Nephron progenitor cell (in vitro differentiated cells): ENCODE results near the gene DMWD.

ENCODE experiments used
- DNase-seq: peaks from one replicate; pipeline ENCODE4 v3.0.0; 2021
- H3K27ac Mint-ChIP-seq: 2 replicates; pipeline ENCODE4 v1.8.0; 2021; ENCODE audit warnings: mild to moderate bottlenecking, moderate library complexity, mixed read lengths
- H3K27me3 Mint-ChIP-seq: 2 replicates; pipeline ENCODE4 v1.8.0; 2021; ENCODE audit warnings: mild to moderate bottlenecking, low read depth, mixed read lengths; ENCODE audit not compliant: poor library complexity
- H3K36me3 Mint-ChIP-seq: 2 replicates; pipeline ENCODE4 v1.8.0; 2021; ENCODE audit warnings: low read depth, mixed read lengths
- H3K4me1 Mint-ChIP-seq: 2 replicates; pipeline ENCODE4 v1.8.0; 2021; ENCODE audit warnings: mixed read lengths
- H3K4me3 Mint-ChIP-seq: 2 replicates; pipeline ENCODE4 v1.8.0; 2021; ENCODE audit warnings: mild to moderate bottlenecking, moderate library complexity, mixed read lengths
- H3K9me3 Mint-ChIP-seq: 2 replicates; pipeline ENCODE4 v1.8.0; 2021; ENCODE audit warnings: mild to moderate bottlenecking, moderate library complexity, mixed read lengths
- CTCF ChIP-seq: fragments of 200-600 bp; sonication (generic); IDR thresholded peaks from 2 replicates; pipeline ENCODE4 v1.5.0; 2021; ENCODE audit warnings: antibody characterized with exemption

DMWD gene

DNA sequence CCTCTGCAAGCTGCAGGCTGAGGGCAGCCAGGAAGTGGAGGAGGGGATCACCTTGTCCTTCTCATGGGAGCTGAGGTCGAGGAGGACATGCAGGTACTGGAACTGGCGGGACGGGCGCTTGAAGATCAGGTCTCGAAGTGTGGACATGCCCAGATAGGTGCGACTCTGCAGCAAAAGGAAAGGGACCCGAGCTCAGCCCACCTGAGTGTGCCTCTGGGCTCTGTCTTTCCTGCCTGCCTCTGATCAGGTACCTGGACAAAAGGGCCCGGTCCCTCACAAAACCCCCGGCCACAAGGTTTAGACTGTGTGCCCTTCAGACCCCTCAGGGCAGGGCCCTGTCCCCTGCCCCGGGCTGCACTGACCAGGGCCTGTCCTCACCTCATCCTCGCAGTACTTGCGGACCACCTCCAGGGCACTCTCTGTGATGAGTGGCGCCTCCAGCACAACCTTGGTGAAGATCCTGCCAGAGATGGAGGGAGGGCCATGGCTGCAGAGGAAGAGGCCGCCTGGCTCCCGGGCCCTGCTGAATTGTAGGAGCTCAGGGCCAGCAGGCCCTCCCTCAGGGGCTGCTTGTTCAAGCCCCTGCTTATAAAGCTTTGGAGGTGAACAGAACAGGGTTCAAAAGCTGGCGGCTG, 34.9 kb upstream of the DMWD start:
- Mint-ChIP-seq H3K4me1 (no peaks in the 10 kb centered on the region), H3K36me3 (peaks cover 58% of the 10 kb centered on the region), H3K27me3 (no peaks in the 10 kb centered on the region), H3K9me3 (no peaks in the 10 kb centered on the region), H3K4me3 (no peak overlapping the region), H3K27ac (peak overlapping the region; percentile 91)
- no peak for DNase-seq
- TF ChIP-seq CTCF, result no peak

DNA sequence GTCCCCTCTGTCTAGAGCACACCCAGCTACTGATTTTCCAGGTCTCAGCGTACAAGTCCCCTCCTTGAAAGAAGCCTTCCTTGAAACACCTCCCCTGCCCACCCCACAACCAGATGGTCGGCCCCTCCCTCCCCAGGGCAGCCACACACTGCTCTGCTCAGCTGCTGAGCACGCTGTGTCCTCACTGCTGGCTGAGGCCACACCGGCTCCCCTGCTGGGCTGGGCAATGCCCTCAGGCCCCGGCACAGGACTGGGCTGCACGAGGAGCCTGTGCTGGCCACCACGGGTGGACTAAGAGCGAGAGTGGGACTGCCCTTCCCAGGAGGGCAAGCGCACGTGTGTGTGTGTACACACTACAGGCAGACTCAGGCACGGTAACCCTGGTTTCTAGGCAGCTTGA, 34.3 kb upstream of the DMWD start:
- Mint-ChIP-seq H3K4me1 (no peaks in the 10 kb centered on the region), H3K4me3 (no peak overlapping the region), H3K27ac (peak overlapping the region; percentile 91), H3K9me3 (no peaks in the 10 kb centered on the region), H3K27me3 (no peaks in the 10 kb centered on the region), H3K36me3 (peaks cover 53% of the 10 kb centered on the region)
- DNase-seq, result no peak
- TF ChIP-seq CTCF, result no peak

DNA sequence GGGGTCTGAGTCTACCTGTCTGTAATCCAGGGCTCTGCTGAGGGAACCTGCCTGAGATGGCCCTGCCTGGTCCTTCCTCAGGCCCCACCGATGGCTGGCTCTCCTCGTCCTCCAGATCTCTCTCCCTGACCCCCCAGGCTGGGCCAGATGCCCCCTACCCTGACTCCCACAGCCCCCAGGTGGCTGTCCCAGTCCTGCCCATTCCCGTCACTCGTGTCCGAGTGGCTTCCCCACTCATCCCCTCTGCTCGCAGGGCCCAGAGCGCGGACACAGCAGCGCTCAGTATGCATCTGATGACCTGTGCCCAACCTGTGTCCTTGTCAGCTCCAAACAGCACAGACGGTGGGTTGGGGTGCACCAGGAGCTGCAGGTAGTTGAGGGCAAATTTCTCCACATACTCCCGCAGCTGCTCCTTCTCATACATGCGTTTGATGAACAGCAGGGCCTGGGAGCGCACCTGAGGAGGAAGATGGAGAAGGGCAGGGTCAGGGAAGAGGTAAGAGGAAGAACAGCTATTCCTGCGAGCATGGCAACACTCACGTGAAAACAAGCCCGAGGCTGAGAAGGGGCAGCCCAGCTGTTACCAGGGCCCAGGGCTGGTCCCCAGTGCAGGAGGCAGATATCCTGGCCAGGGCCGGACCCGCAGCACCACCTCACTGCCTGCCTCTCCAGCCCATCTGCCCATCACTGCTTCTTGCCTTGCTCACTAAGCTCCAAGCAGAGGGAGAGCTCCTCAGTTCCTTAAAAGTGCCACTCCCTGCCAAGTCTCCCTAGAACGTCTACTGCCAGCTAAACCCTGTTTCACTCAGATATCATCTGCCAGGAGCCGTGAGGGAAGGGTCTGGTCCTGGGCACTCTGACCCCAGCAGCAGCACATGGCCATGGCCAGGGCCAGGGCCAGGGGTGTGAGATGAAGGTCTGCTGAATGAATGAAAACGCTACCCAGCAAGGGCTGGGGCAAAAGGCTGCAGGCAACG, 33.6 kb upstream of the DMWD start:
- no peak for TF ChIP-seq CTCF
- no peak for DNase-seq
- no peaks in the 10 kb centered on the region for H3K9me3 Mint-ChIP-seq
- peaks cover 52% of the 10 kb centered on the region for H3K36me3 Mint-ChIP-seq
- no peak overlapping the region for H3K4me3 Mint-ChIP-seq
- H3K27ac Mint-ChIP-seq, result peak overlapping the region; percentile 78
- H3K4me1 Mint-ChIP-seq, result peaks cover 6% of the 10 kb centered on the region
- no peaks in the 10 kb centered on the region for H3K27me3 Mint-ChIP-seq

DNA sequence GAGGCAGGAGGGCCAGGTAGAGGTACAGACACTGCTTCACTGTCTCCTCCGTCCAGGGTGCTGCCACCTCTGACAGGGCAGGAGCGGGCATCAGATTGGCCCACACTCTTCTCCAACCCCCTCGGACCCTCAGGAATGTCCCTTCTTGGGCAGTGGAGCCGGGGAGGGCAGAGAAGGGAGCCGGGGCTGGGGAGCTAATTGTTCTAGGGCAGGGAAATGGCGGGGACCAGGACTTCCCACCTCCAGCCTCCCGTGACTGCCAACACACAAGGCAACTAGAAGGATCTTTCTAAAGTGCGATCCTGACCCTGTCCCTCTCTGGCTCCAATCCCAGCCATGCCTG, 32.6 kb upstream of the DMWD start:
- Mint-ChIP-seq H3K9me3 (no peaks in the 10 kb centered on the region), H3K27me3 (no peaks in the 10 kb centered on the region), H3K27ac (no peak overlapping the region), H3K4me1 (peaks cover 15% of the 10 kb centered on the region), H3K4me3 (no peak overlapping the region), H3K36me3 (peaks cover 46% of the 10 kb centered on the region)
- TF ChIP-seq CTCF, result no peak
- DNase-seq, result no peak

DNA sequence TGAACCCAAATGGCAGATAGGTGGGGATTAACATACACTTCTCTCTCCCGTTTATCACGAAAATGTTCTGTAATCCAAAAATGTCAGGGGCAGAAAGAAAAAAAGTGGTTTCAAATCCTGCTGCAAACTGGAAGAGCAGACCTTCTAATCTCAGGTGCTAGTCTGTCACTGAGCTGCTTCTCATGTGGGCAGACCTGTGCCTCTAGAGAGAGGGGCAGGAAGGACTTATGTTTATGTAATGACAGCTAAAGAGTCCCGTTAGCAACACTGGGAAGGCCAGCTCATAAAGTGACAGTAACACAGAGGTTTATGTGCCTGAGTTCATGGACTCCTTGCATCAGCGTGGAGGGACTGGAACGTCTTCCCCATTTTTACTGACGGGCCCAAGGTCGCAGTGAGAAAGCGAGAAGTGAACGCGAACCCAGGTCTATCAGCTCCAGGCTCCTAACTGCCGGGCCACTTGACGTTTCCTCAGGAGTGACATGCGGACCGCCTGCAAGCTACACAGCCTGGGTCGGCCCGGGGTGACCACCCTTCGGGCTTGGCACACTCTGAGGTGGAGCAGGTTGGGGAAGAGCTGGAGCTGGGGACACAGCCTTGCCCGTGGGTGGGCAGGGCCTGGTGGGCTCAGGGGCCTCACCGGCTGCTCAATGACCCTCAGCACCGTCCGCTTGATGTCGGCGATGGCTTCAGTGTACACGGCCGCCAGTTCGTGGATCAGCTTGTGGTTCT, 32.1 kb upstream of the DMWD start:
- no peak for TF ChIP-seq CTCF
- Mint-ChIP-seq H3K9me3 (no peaks in the 10 kb centered on the region), H3K36me3 (peaks cover 41% of the 10 kb centered on the region), H3K4me3 (no peak overlapping the region), H3K27ac (peak overlapping the region; percentile 22), H3K4me1 (peaks cover 20% of the 10 kb centered on the region), H3K27me3 (no peaks in the 10 kb centered on the region)
- no peak for DNase-seq
